K562 (cell line): ENCODE results near the gene SBNO1. TPM values are rescaled to one million over a fixed set of nuclear protein-coding genes. Genes with fewer than 3 reads are reported as not detected.

Experiments
- CHD7 ChIP-seq: fragments of 200-600 bp; sonication (generic); IDR thresholded peaks from one replicate; pipeline ENCODE4 v1.6.1; 2012; ENCODE audit warnings: mild to moderate bottlenecking, low read depth, low read length, inconsistent platforms
- MTA1 ChIP-seq: fragments of 450-650 bp; IDR thresholded peaks from 2 replicates; pipeline ENCODE4 v1.6.1; 2017; ENCODE audit warnings: borderline replicate concordance
- MTA3 ChIP-seq: fragments of 450-650 bp; formaldehyde crosslinking; IDR thresholded peaks from 2 replicates; pipeline ENCODE4 v1.6.1; 2017; ENCODE audit warnings: mild to moderate bottlenecking, borderline replicate concordance
- polyA plus RNA-seq, 8 experiments: library from polyadenylated mRNA; depleted of rRNA in 4 of 8; stranded (reverse) in 5 of 8; unstranded in 3 of 8; fragments of >200 nt; fragmentation: Nextera tagmentation in 2 of 8; fragmentation: Illumina TruSeq in 1 of 8; extraction: Ambion mirVana in 2 of 8; extraction: Trizol in 1 of 8; gene quantifications; 2 replicates each; pipeline versions ENCODE4 v1.2.1 to v1.2.3, GENCODE V29; 2011 to 2014; ENCODE audit warnings: inconsistent platforms in 1 of 8, missing spikeins in 1 of 8
- total RNA-seq, 7 experiments: library from RNA; depleted of rRNA in 6 of 7; stranded (reverse); fragments of >200 nt in 6 of 7; fragmentation: Illumina TruSeq in 2 of 7; extraction: Trizol in 2 of 7; gene quantifications; 2 replicates each; pipeline versions ENCODE4 v1.2.1 to v1.2.3, GENCODE V29; 2011 to 2021; ENCODE audit warnings: low replicate concordance in 1 of 7
- TF ChIP-seq, protein P1 (sequence below): sonication (generic); formaldehyde crosslinking; IDR thresholded peaks from 2 replicates; pipeline ENCODE4 v1.5.0; 2020; ENCODE audit warnings: missing genetic modification reagents
- TF ChIP-seq, protein P2 (sequence below), 3 experiments: fragments of 200-800 bp in 1 of 3; fragments of 250-450 bp in 1 of 3; fragments of 450-650 bp in 1 of 3; sonication (Bioruptor Pico) in 1 of 3; sonication (Bioruptor generic) in 1 of 3; formaldehyde crosslinking in 1 of 3; IDR thresholded peaks; 2 replicates each; pipeline versions ENCODE4 v1.6.1 to v1.8.0; 2016 to 2022; ENCODE audit warnings: mild to moderate bottlenecking in 2 of 3, missing genetic modification characterization in 2 of 3, missing compliant biosample characterization in 1 of 3, moderate library complexity in 1 of 3

The SBNO1 gene
- total and polyA plus RNA-seq, 9 of the 15 experiments (the other 6 are each of a cell fraction or from before 2014, with no cell fraction given), result 14.9 to 77.1 (median 35.9) TPM

- TF ChIP-seq CHD7, result no peak
- TF ChIP-seq, protein P1, sequence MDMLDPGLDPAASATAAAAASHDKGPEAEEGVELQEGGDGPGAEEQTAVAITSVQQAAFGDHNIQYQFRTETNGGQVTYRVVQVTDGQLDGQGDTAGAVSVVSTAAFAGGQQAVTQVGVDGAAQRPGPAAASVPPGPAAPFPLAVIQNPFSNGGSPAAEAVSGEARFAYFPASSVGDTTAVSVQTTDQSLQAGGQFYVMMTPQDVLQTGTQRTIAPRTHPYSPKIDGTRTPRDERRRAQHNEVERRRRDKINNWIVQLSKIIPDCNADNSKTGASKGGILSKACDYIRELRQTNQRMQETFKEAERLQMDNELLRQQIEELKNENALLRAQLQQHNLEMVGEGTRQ (CRISPR knock-in tag), result 0 out of 2 replicates have a peak, but pooled peaks have one; percentile 51
- no peak for TF ChIP-seq MTA1
- TF ChIP-seq MTA3, result 0 out of 2 replicates have a peak, but pooled peaks have one; percentile 18
- TF ChIP-seq, protein P2, sequence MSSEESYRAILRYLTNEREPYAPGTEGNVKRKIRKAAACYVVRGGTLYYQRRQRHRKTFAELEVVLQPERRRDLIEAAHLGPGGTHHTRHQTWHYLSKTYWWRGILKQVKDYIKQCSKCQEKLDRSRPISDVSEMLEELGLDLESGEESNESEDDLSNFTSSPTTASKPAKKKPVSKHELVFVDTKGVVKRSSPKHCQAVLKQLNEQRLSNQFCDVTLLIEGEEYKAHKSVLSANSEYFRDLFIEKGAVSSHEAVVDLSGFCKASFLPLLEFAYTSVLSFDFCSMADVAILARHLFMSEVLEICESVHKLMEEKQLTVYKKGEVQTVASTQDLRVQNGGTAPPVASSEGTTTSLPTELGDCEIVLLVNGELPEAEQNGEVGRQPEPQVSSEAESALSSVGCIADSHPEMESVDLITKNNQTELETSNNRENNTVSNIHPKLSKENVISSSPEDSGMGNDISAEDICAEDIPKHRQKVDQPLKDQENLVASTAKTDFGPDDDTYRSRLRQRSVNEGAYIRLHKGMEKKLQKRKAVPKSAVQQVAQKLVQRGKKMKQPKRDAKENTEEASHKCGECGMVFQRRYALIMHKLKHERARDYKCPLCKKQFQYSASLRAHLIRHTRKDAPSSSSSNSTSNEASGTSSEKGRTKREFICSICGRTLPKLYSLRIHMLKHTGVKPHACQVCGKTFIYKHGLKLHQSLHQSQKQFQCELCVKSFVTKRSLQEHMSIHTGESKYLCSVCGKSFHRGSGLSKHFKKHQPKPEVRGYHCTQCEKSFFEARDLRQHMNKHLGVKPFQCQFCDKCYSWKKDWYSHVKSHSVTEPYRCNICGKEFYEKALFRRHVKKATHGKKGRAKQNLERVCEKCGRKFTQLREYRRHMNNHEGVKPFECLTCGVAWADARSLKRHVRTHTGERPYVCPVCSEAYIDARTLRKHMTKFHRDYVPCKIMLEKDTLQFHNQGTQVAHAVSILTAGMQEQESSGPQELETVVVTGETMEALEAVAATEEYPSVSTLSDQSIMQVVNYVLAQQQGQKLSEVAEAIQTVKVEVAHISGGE (CRISPR knock-in tag; IDR thresholded peaks at IDR 0.05), result peak in 1 of 3 experiments; percentile 50; a peak in 1 of 6 replicates
Measured at GRCh38 chr12:123363390-123363739, 1.3 kb downstream of the SBNO1 start (continued).
